Body of pancreas (tissue), 4 donors: Measurements from ENCODE around the gene OTOGL. TPM values are rescaled to one million over a fixed set of nuclear protein-coding genes. Genes with fewer than 3 reads are reported as not detected.
"Not testable (repeated sequence)": the region's sequence is repeated elsewhere in the genome, so short reads cannot be mapped to it uniquely, and the experiment has no call there.

ENCODE experiments used
- ATAC-seq: fragments of 150-250 bp; one replicate; pipeline ENCODE4 v1.9.1; 2016
- DNase-seq, 4 donors: peaks; one replicate each; pipeline ENCODE4 v3.0.0-alpha.2; 2019
- H3K27ac ChIP-seq, 4 donors: fragments of 200-600 bp; sonication (generic); 1 replicate in 3 of 4; 2 replicates in 1 of 4; pipeline versions ENCODE4 v1.5.1 to v1.6.1; 2016 to 2019; ENCODE audit warnings: mild to moderate bottlenecking in 1 of 4, mixed read lengths in 1 of 4, moderate library complexity in 1 of 4
- H3K27me3 ChIP-seq, 2 donors: fragments of 200-600 bp; sonication (generic); one replicate each; pipeline ENCODE4 v1.6.0; 2016; ENCODE audit warnings: mild to moderate bottlenecking in 1 of 2
- H3K36me3 ChIP-seq, 2 donors: fragments of 200-600 bp; sonication (generic); replicated peaks in 1 of 2; 2 replicates each; pipeline ENCODE4 v1.5.1; 2016; ENCODE audit warnings: low read depth in 2 of 2; ENCODE audit not compliant: insufficient read depth in 1 of 2
- H3K4me1 ChIP-seq: fragments of 200-600 bp; sonication (generic); one replicate; pipeline ENCODE4 v1.6.0; 2016
- H3K4me3 ChIP-seq, 2 donors: fragments of 200-600 bp; sonication (generic); 1 replicate in 1 of 2; 2 replicates in 1 of 2; pipeline ENCODE4 v1.5.1; 2016 to 2019
- H3K9me3 ChIP-seq, 3 donors: fragments of 200-600 bp; sonication (generic); 1 replicate in 2 of 3; 2 replicates in 1 of 3; pipeline ENCODE4 v1.5.1; 2016
- CTCF ChIP-seq, 7 experiments: fragments of 450-650 bp in 4 of 7; fragments of 200-600 bp in 3 of 7; sonication (generic) in 3 of 7; IDR thresholded peaks; one replicate each; pipeline ENCODE4 v1.5.1; 2016 to 2019; ENCODE audit warnings: antibody characterized with exemption in 7 of 7
- POLR2A ChIP-seq, 3 donors: fragments of 450-650 bp; IDR thresholded peaks; one replicate each; pipeline ENCODE4 v1.6.1; 2016; ENCODE audit warnings: antibody characterized with exemption in 3 of 3, mild to moderate bottlenecking in 2 of 3
- WGBS, 2 donors: methylation state at CpG; one replicate each; pipeline ENCODE4 v1.1.5; 2017; 5-methylcytosine and 5-hydroxymethylcytosine counted together
- intact Hi-C: fragments of 100-400 bp; cut with DNase I; formaldehyde crosslinking; loops from one replicate; pipeline ENCODE4 v1.15.1; 2023
- total RNA-seq, 2 donors: library from RNA; depleted of rRNA; stranded (reverse); fragments of >200 nt; gene quantifications; one replicate each; pipeline ENCODE4 v1.1.0, GENCODE V29; 2016

The OTOGL gene
- total RNA-seq, 2 donors from 2014 or later: 0.26 to 0.33 TPM

GRCh38 chr12:80241576-80242273, 142.4 kb downstream of the OTOGL start:
- ATAC-seq (no peak), DNase-seq (no peak)
- no peaks in the 10 kb centered on the region for H3K4me1 ChIP-seq
- H3K27ac ChIP-seq: no peak overlapping the region
- no peaks in the 10 kb centered on the region for H3K36me3 ChIP-seq
- intact Hi-C loops: no loop called here
- no peaks in the 10 kb centered on the region for H3K9me3 ChIP-seq
- no peak for TF ChIP-seq CTCF (IDR thresholded peaks at IDR 0.05)
- no peak for TF ChIP-seq POLR2A (IDR thresholded peaks at IDR 0.05)
- no peak overlapping the region for H3K4me3 ChIP-seq
- 61 to 64% methylated on average over 5 of the region's 5 CpGs for WGBS, 2 donors
- no peaks in the 10 kb centered on the region for H3K27me3 ChIP-seq

GRCh38 chr12:80242321-80242720, 143.0 kb downstream of the OTOGL start:
- H3K27me3 ChIP-seq: no peaks in the 10 kb centered on the region
- no peak overlapping the region for H3K27ac ChIP-seq
- H3K4me3 ChIP-seq: no peak overlapping the region
- no peaks in the 10 kb centered on the region for H3K9me3 ChIP-seq
- H3K36me3 ChIP-seq: no peaks in the 10 kb centered on the region
- H3K4me1 ChIP-seq: no peaks in the 10 kb centered on the region
- DNase-seq (no peak), ATAC-seq (no peak)
- TF ChIP-seq CTCF (IDR thresholded peaks at IDR 0.05) (no peak), POLR2A (IDR thresholded peaks at IDR 0.05) (no peak)
- WGBS, 2 donors: 13 to 30% methylated on average over 1 of the region's 1 CpG
- intact Hi-C loops: no loop called here

- H3K4me1 ChIP-seq, intact Hi-C loops, H3K36me3 ChIP-seq, DNase-seq, ATAC-seq, H3K27ac ChIP-seq, H3K27me3 ChIP-seq, H3K4me3 ChIP-seq, H3K9me3 ChIP-seq: not testable (repeated sequence)
- WGBS, 2 donors: 72 to 73% methylated on average over 9 to 10 of the region's 20 CpGs
These were observed 150.2 kb downstream of the OTOGL start for GRCh38 chr12:80249581-80249980.

GRCh38 chr12:80257920-80258319, 158.6 kb downstream of the OTOGL start:
- WGBS, 2 donors: 20 to 29% methylated on average over 2 of the region's 2 CpGs
- no peaks in the 10 kb centered on the region for H3K9me3 ChIP-seq

GRCh38 chr12:80260269-80260668, 160.9 kb downstream of the OTOGL start:
- 36 to 46% methylated on average over 4 of the region's 4 CpGs for WGBS, 2 donors
- ATAC-seq: no peak
- H3K4me3 ChIP-seq: no peak overlapping the region
- H3K27ac ChIP-seq: no peak overlapping the region
- no peaks in the 10 kb centered on the region for H3K9me3 ChIP-seq
- no peaks in the 10 kb centered on the region for H3K36me3 ChIP-seq
- no peak for DNase-seq
- H3K4me1 ChIP-seq: no peaks in the 10 kb centered on the region
- TF ChIP-seq POLR2A (IDR thresholded peaks at IDR 0.05): no peak
- TF ChIP-seq CTCF (IDR thresholded peaks at IDR 0.05): no peak
- intact Hi-C loops: no loop called here
- no peaks in the 10 kb centered on the region for H3K27me3 ChIP-seq

More at GRCh38 chr12:80257920-80258319, 158.6 kb downstream of the OTOGL start:
- no peak for ATAC-seq
- Histone ChIP-seq H3K4me3 (no peak overlapping the region), H3K27me3 (no peaks in the 10 kb centered on the region), H3K36me3 (no peaks in the 10 kb centered on the region), H3K4me1 (no peaks in the 10 kb centered on the region), H3K27ac (no peak overlapping the region)
- no peak for DNase-seq
- TF ChIP-seq CTCF (IDR thresholded peaks at IDR 0.05): no peak
- TF ChIP-seq POLR2A (IDR thresholded peaks at IDR 0.05): no peak
- intact Hi-C loops: no loop called here
